GM18505 (cell line): ENCODE results near the gene EPN3.

Source experiments
- ATAC-seq: cut with Tn5 transposase; IDR thresholded peaks from one replicate; pipeline ENCODE4 v1.9.1; 2021; ENCODE audit not compliant: unreplicated experiment
- POLR2A ChIP-seq: IDR thresholded peaks from 4 replicates; pipeline ENCODE4 v1.6.1; 2011; ENCODE audit warnings: borderline replicate concordance; ENCODE audit not compliant: insufficient read depth, insufficient read length; ENCODE audit errors: extremely low read depth

EPN3 gene

DNA sequence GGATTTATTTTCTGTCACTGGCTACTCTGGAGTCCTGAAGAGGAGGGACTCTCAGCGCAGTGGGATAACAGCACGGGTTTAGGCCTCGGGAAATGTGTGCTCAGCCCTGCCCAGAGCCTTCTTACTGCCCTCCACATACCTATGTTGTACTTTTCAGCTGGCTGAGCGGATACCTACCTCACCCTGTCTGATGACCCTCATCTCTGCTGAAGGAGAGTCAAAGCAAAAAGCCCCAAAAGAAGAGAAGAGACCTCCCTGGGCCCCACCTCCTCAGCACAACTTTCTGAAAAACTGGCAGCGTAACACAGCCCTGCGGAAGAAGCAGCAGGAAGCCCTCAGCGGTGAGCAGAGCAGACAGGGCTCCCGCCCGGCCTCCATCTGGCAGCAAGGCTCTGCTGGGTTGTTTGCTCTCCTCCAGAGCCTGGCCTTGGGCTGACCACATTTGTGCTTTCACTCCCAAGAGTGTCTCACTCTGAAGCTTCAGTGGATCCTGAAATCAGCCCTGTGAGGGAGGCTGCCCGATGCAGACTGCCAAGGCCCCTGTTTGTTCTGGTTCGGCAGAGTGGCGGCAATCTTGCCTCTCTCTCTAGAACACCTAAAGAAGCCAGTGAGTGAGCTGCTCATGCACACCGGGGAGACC lies 14.0 kb upstream of the EPN3 start:
- ATAC-seq = no peak
- TF ChIP-seq POLR2A = no peak

- no peak for ATAC-seq
- no peak for TF ChIP-seq POLR2A
These were observed 13.2 kb upstream of the EPN3 start for GRCh38 chr17:50519141-50519834.

DNA sequence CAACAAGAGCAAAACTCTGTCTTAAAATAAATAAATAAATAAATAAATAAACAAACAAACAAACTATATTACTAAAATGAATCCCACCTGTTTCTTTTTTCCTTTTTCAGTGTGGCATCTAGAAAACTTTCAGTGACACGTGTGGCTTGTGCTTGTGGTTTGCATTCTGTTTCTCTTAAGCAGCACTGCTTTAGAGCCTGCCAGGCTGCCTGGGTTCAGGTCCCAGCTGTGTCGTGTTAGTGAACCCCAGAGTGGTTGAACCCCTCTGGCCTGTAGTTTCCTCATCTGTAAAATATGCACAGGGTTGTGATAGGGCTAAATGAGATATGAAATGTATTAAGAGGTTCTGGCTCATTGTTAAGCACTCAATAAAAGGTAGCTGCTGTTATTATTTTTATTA lies 12.1 kb upstream of the EPN3 start:
- no peak for TF ChIP-seq POLR2A
- no peak for ATAC-seq

DNA sequence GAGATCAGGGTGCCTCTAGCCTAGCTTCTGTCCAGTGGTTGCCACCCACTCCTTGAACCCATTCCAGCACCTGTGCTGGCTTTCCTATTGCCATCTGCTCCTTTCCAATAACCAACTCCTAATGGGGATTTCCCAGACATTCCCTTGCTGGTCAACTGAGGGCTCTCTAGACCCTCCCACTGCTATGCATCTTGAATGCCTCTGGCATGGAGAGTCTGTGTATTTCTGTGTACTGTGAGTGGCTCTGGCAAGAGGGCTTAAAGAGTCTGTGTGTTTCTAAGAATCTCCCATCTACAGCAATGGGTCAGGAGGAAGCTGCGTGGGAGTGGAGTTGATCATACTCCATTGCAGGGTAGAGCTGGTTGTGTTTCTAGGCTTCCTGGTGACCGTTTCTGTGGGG lies 11.0 kb upstream of the EPN3 start:
- no peak for ATAC-seq
- no peak for TF ChIP-seq POLR2A

DNA sequence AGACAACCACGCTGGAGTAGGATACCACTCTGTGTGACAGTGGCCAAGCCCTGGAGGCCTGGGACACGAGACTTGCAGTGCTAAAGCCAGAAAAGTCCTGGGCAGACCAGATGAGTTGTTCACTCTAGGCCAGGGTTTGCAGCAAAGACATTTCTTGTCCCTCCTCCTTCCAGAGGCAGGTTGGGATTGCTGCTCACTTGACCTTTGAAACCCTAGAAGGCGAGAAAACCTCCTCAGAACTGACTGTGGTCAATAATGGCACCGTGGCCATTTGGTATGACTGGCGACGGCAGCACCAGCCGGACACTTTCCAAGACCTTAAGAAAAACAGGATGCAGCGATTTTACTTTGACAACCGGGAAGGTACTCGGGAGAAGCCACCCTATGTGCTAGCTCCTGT lies 9.8 kb upstream of the EPN3 start:
- no peak for ATAC-seq
- no peak for TF ChIP-seq POLR2A

DNA sequence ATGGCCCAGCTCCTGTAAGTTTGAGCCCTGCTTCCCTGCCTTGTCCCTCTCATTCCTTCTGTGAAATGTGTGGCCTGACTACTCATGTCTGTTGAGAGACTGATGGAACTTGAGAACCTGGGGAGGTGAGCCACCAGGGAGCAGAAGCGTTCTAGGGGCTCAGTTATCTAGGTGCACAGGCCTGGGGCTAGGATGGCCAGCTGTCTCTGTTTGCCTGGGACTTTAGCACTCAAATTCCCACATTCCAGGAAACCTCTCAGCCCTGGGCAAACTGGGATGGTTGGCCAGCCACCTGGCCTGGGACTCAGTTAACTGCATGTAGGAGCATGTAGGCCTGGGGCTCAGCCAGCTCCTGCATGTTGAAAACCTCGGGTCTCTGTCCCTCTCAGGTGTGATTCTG lies 9.3 kb upstream of the EPN3 start:
- no peak for TF ChIP-seq POLR2A

DNA sequence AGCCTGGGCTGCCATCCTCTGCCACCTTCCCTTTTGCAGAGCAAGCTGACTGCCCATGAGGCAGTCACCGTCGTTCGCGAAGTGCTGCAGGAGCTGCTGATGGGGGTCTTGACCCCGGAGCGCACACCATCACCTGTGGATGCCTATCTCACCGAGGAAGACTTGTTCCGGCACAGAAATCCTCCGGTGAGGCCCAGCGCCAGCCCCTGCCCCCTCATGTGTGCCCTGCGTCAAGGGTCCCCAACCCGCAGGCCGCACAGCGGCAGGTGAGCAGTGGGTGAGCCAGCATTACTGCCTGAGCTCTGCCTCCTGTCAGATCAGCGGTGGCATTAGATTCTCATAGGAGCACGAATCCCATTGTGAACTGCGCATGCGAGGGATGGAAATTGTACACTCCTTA lies 7.7 kb upstream of the EPN3 start:
- ATAC-seq = no peak
- no peak for TF ChIP-seq POLR2A

More for the DNA sequence above, 9.3 kb upstream of the EPN3 start:
- ATAC-seq = no peak

DNA sequence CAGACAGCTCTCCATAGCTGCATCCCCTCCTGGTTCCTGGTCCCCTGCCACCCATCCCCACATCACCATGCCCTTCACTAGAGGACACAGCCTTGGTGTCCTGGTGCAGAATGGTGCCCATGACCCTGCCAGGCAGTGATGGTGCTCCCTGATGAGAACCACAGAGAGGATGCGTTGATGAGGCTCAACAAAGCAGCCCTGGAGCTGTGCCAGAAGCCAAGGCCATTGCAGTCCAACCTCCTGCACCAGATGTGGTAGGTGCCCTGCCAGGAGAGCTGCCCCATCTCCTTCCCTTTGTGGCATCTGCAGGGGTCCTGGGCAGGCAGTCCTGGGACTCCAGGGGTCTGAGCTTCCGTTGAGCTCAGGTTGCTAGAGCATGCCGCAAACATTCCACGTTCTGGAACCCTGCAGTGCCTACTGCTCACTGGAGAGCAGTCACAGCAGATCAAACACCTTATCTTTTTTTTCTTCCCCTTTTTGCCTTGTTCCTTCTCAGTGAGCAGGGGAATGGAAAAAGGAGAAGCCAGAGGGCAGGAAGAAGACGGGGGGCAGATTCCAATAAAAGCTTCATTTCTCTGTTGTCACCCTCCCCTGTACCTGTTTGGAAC lies 5.3 kb upstream of the EPN3 start:
- no peak for ATAC-seq
- TF ChIP-seq POLR2A = no peak

GRCh38 chr17:50527949-50528474 lies 4.5 kb upstream of the EPN3 start:
- TF ChIP-seq POLR2A = no peak
- ATAC-seq = no peak

DNA sequence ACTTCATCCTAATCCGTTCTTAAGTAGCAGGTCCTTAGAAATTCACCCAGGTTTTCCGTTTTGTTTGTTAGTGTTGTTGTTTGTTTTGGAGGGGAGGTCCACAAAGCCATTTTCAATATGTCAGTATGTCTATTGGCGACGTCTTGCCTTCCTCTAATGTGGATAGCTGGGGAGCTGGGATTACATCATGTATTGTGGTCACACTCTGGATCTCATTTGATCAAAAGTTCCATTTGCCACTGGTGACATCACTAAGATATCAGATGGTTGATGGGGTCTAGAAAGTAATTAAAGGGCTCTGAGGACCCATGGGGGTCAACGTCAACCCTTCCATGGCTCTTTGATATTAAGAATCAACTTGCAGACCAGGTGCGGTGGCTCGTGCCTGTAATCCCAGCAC lies 2.7 kb upstream of the EPN3 start:
- no peak for ATAC-seq
- no peak for TF ChIP-seq POLR2A

DNA sequence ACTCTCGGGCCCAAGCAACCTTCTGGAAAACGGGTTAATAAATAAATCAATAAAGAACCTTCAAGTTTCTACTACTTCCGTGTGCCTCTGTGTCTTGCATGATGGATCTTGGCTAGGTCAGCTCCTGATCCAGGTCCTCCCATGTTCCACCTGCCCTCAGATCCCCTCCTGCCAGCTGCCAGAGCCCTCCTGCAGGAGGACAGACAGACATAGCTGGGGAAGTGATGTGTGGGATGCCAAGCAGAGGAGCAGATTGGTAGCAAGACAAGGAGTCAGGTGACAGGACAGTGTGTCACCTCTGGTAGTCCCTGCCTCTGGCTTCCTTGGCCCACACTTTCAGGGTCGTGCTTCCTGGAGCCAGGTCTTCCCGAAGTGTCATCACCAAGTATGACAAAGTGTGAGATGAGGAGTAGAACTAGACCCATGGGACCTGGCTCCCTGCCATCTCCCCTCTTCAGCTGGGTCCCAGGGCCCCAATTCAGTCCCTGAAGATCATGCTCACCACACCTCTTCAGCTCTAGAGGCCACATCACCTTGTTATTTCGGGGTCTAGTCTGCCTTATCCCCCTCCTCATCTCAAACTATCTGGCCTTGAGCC lies 1.0 kb upstream of the EPN3 start:
- ATAC-seq = no peak
- no peak for TF ChIP-seq POLR2A

GRCh38 chr17:50533185-50533584 lies 650 bp downstream of the EPN3 start:
- TF ChIP-seq POLR2A = no peak
- no peak for ATAC-seq

DNA sequence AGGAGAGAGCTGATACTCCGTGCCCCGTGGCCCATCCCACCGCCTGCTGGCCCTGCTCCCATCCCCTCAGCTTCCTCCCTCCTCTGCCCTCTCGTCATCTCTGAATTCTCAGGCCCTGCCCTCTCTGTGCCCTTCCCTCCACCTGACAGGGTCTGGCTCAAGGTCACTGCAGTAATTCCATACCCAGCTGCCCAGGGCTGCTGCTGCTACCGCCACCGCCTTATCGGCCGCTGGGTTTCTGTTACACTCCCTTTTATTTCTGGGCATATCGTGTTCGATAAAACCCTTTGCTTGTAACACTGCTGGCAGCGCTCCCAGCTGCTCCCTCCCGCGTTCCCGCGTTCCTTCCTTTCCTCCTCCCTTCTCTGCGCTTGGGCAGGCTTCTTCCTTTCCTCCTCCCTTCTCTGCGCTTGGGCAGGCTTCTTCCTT lies 1.2 kb downstream of the EPN3 start:
- no peak for ATAC-seq
- TF ChIP-seq POLR2A = no peak
